GM23338 (cell line): ENCODE results near the gene SULF2. TPM values are rescaled to one million over a fixed set of nuclear protein-coding genes. Genes with fewer than 3 reads are reported as not detected.

Experiments
- ATAC-seq: fragments of 200-7000 bp; cut with Tn5 transposase; 3 replicates; pipeline ENCODE4 v1.9.1; 2020
- DNase-seq: peaks from one replicate; pipeline ENCODE4 v3.0.0-alpha.2; 2015; ENCODE audit warnings: low spot score
- H2AFZ ChIP-seq: fragments of 200-600 bp; sonication (generic); 2 replicates; pipeline ENCODE4 v1.8.0; 2016; ENCODE audit warnings: antibody characterized with exemption, mild to moderate bottlenecking, moderate library complexity
- H3F3A ChIP-seq: fragments of 200-600 bp; sonication (generic); replicated peaks from 2 replicates; pipeline ENCODE4 v1.8.0; 2017; ENCODE audit warnings: antibody characterized with exemption, mixed run types, low read depth
- H3K27ac ChIP-seq: fragments of 200-600 bp; sonication (generic); 2 replicates; pipeline ENCODE4 v1.6.1; 2016; ENCODE audit warnings: low read depth
- H3K27me3 ChIP-seq: fragments of 200-600 bp; sonication (generic); 2 replicates; pipeline ENCODE4 v1.8.0; 2016; ENCODE audit warnings: mild to moderate bottlenecking, mixed run types, moderate library complexity; ENCODE audit not compliant: insufficient read depth
- H3K36me3 ChIP-seq: fragments of 200-600 bp; sonication (generic); 2 replicates; pipeline ENCODE4 v1.8.0; 2016; ENCODE audit warnings: mild to moderate bottlenecking; ENCODE audit not compliant: insufficient read depth
- H3K4me1 ChIP-seq: fragments of 200-600 bp; sonication (generic); 2 replicates; pipeline ENCODE4 v1.8.0; 2016; ENCODE audit warnings: mild to moderate bottlenecking, moderate library complexity; ENCODE audit not compliant: insufficient read depth
- H3K4me2 ChIP-seq: fragments of 200-600 bp; sonication (generic); 2 replicates; pipeline ENCODE4 v1.7.1; 2017; ENCODE audit warnings: mixed run types
- H3K4me3 ChIP-seq: fragments of 200-600 bp; sonication (generic); 2 replicates; pipeline ENCODE4 v1.6.1; 2016; ENCODE audit warnings: mixed run types
- H3K79me2 ChIP-seq: fragments of 200-600 bp; sonication (generic); replicated peaks from 2 replicates; pipeline ENCODE4 v1.8.0; 2017; ENCODE audit warnings: mild to moderate bottlenecking; ENCODE audit not compliant: insufficient read depth
- H3K9me2 ChIP-seq: fragments of 200-600 bp; sonication (generic); 2 replicates; pipeline ENCODE4 v1.8.0; 2017; ENCODE audit not compliant: insufficient read depth
- H4K20me1 ChIP-seq: fragments of 200-600 bp; sonication (generic); replicated peaks from 2 replicates; pipeline ENCODE4 v1.8.0; 2017; ENCODE audit warnings: mild to moderate bottlenecking; ENCODE audit not compliant: insufficient read depth
- H3K27ac Mint-ChIP-seq: 2 replicates; pipeline ENCODE4 v1.8.0; 2020; ENCODE audit warnings: inconsistent platforms, mild to moderate bottlenecking, moderate library complexity, mixed read lengths
- H3K27me3 Mint-ChIP-seq: 3 replicates; pipeline ENCODE4 v1.8.0; 2022; ENCODE audit warnings: low read depth, mild to moderate bottlenecking, moderate library complexity, mixed read lengths, inconsistent platforms; ENCODE audit not compliant: insufficient read depth, poor library complexity
- H3K36me3 Mint-ChIP-seq: 3 replicates; pipeline ENCODE4 v1.8.0; 2021; ENCODE audit warnings: low read depth, mild to moderate bottlenecking, inconsistent platforms, moderate library complexity, mixed read lengths
- H3K4me1 Mint-ChIP-seq: 3 replicates; pipeline ENCODE4 v1.8.0; 2020; ENCODE audit warnings: mild to moderate bottlenecking, inconsistent platforms, mixed read lengths
- H3K4me3 Mint-ChIP-seq: 3 replicates; pipeline ENCODE4 v1.8.0; 2021; ENCODE audit warnings: moderate library complexity, mild to moderate bottlenecking, inconsistent platforms, mixed read lengths
- H3K9me3 Mint-ChIP-seq: 3 replicates; pipeline ENCODE4 v1.8.0; 2020; ENCODE audit warnings: moderate library complexity, mild to moderate bottlenecking, inconsistent platforms, mixed read lengths
- EZH2phosphoT487 ChIP-seq: fragments of 200-600 bp; sonication (generic); IDR thresholded peaks from one replicate; pipeline ENCODE4 v1.8.1; 2018; ENCODE audit warnings: antibody characterized with exemption; ENCODE audit not compliant: unreplicated experiment
- JUNB ChIP-seq: IDR thresholded peaks from one replicate; pipeline ENCODE4 v1.6.1; 2016; ENCODE audit warnings: antibody characterized with exemption; ENCODE audit not compliant: unreplicated experiment
- NANOG ChIP-seq: IDR thresholded peaks from 2 replicates; pipeline ENCODE4 v1.6.1; 2016; ENCODE audit warnings: antibody characterized with exemption, borderline replicate concordance
- POLR2AphosphoS5 ChIP-seq: IDR thresholded peaks from 2 replicates; pipeline ENCODE4 v1.6.1; 2016; ENCODE audit warnings: antibody characterized with exemption, low read depth
- STAT1 ChIP-seq: IDR thresholded peaks from one replicate; pipeline ENCODE4 v1.6.1; 2016; ENCODE audit warnings: antibody characterized with exemption; ENCODE audit not compliant: unreplicated experiment
- ZNF114 ChIP-seq: fragments of 250-450 bp; sonication (Bioruptor Pico); IDR thresholded peaks from 2 replicates; pipeline ENCODE4 v1.5.0; 2020; ENCODE audit warnings: mild to moderate bottlenecking, moderate library complexity
- ZNF462 ChIP-seq: fragments of 250-450 bp; sonication (Bioruptor Pico); IDR thresholded peaks from 2 replicates; pipeline ENCODE4 v1.5.0; 2020; ENCODE audit warnings: mild to moderate bottlenecking, moderate library complexity
- polyA plus RNA-seq: library from polyadenylated mRNA; unstranded; fragments of >200 nt; fragmentation: Nextera tagmentation; extraction: Ambion mirVana; gene quantifications from 2 replicates; pipeline ENCODE4 v1.2.1, GENCODE V29; 2016
- total RNA-seq: library from RNA; depleted of rRNA; stranded (reverse); fragments of >200 nt; shearing (Covaris generic); gene quantifications from 2 replicates; pipeline ENCODE4 v1.2.3, GENCODE V29; 2014
- TF ChIP-seq, protein P1 (sequence below): IDR thresholded peaks from 2 replicates; pipeline ENCODE4 v1.6.1; 2016; ENCODE audit warnings: antibody characterized with exemption

SULF2 gene
- total and polyA plus RNA-seq, 2 experiments from 2014 or later, result 9.5 to 20.7 TPM

DNA sequence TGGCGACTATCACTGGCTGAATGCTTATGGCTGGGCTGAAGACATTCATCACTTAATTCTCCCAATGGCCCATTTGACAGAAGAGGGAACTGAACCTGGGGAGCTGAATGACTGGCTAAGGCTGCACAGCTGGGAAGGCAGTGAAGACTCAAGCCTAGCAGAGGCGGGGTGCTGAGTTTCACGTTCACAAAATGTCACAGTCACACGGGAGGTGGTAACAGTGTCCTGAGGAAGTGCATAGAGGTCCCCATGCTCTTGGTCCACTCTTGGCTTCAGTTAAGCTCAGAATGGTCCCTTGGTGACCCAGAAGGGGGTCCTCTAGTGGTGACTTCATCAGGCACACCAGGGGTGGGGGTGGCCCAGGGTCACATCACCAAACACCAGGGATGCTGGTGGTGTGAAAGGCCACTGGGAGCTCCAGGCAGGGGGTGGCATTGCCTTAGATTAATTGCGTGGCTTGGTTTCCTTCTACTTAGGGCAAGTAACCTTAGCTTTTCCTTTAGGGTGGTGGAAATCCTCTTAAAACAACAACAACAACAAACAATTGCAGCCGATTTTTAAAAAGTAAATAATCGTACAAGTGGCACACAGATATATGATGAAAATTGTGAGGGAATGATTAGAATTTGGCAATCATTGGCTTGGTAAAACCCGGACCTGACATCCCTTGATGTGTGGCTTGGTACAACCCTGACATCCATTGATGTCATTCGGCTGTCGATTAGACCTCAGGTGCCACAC lies 45.0 kb downstream of the SULF2 start (continued):
- no peak for TF ChIP-seq ZNF462
- no peak for TF ChIP-seq JUNB
- TF ChIP-seq NANOG, result no peak

DNA sequence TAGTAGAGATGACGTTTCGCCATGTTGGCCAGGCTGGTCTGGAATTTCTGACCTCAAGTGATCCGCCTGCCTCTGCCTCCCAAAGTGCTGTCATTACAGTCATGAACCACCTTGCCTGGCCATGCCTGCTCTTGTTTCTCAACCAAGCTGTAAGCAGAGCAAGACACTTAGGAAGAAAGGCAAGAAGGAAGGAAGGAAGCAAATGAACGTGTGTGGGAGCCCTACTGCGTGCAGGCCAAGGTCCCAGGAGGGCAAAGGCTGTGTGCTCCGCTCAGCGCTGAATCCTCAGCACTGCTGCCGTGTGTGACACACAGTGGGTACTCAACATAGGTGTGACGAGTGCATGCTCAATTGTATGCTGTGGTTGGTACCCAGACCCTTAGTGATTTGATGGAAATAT lies 47.4 kb downstream of the SULF2 start:
- Histone ChIP-seq H3F3A (no peaks in the 10 kb centered on the region), H3K4me1 (no peaks in the 10 kb centered on the region), H4K20me1 (no peaks in the 10 kb centered on the region), H3K79me2 (no peaks in the 10 kb centered on the region), H3K4me3 (no peak overlapping the region), H3K36me3 (no peaks in the 10 kb centered on the region), H3K4me2 (no peak overlapping the region), H2AFZ (no peak overlapping the region), H3K27me3 (no peaks in the 10 kb centered on the region), H3K27ac (no peak overlapping the region), H3K9me2 (no peaks in the 10 kb centered on the region)
- Mint-ChIP-seq H3K4me1 (peaks cover 2% of the 10 kb centered on the region; the same call in 1 of the 3 replicates), H3K27me3 (peaks cover 5% of the 10 kb centered on the region), H3K27ac (no peak overlapping the region), H3K36me3 (no peaks in the 10 kb centered on the region; the same call in 2 of the 3 replicates), H3K9me3 (no peaks in the 10 kb centered on the region), H3K4me3 (no peak overlapping the region)
- no peak for DNase-seq
- no peak for ATAC-seq
- TF ChIP-seq JUNB (no peak), NANOG (no peak), STAT1 (no peak), ZNF114 (CRISPR knock-in tag) (no peak), EZH2phosphoT487 (no peak), ZNF462 (no peak), POLR2AphosphoS5 (no peak)
- TF ChIP-seq, protein P1, sequence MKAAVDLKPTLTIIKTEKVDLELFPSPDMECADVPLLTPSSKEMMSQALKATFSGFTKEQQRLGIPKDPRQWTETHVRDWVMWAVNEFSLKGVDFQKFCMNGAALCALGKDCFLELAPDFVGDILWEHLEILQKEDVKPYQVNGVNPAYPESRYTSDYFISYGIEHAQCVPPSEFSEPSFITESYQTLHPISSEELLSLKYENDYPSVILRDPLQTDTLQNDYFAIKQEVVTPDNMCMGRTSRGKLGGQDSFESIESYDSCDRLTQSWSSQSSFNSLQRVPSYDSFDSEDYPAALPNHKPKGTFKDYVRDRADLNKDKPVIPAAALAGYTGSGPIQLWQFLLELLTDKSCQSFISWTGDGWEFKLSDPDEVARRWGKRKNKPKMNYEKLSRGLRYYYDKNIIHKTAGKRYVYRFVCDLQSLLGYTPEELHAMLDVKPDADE, result no peak
